ENCODE measurements around the gene B3GNT7. TPM values are rescaled to one million over a fixed set of nuclear protein-coding genes. Genes with fewer than 3 reads are reported as not detected.
A peak's percentile ranks its signal among the peaks of the same experiment; 100 is the strongest.

Gene B3GNT7
- total and polyA plus RNA-seq, 2 of the 8 experiments (the other 6 are each of a cell fraction or from before 2014, with no cell fraction given): 26.4 to 73.1 TPM

DNA sequence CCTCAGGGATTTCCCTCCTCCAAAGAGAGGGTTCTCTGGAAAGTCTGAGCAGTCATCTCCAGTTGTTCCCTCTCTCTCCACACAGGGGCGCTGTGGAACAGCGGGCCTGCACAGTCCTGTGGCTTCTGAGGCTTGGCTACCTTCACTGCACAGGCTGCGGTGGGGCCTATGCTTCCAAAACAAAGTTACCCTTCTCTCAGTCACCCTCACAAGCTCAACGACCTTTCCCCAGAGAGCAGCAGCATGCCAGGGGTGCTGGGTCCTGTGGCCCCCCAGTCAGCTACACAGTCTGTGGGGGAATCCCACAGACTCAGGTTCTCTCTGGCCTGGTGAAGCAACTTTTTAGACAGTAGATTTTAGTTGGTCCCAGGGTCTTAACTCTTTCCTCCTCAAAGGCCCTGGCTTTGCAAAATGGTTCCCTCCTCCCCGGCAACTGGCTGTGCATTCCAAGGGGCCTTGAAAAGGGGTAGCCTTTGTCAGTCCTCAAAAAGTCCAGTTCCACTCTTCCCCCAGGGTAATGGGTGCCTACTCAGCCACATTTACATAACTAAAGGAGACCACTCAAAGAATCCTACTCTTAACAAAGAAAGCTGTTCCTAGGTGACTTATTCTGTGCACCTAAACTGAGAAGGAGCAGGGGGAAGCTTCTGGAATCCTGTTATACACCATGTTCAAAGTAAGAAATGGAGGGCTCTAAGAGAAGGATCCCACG, 14.9 kb downstream of the B3GNT7 start (continued):
- no peak for TF ChIP-seq SP2 (IDR thresholded peaks at IDR 0.05; ENCODE audit: low read length)
- TF ChIP-seq CHD2 (IDR thresholded peaks at IDR 0.05; ENCODE audit: low read length): no peak; the same call in 1 of the 2 replicates
- no peak for TF ChIP-seq ATF2 (IDR thresholded peaks at IDR 0.05; ENCODE audit: low read length)
- no peak for TF ChIP-seq RXRA (IDR thresholded peaks at IDR 0.05; ENCODE audit: insufficient read depth, low read depth, low read length)
- no peak for TF ChIP-seq SIRT6 (IDR thresholded peaks at IDR 0.05; ENCODE audit: low read length)
- no peak for TF ChIP-seq EZH2 (IDR thresholded peaks at IDR 0.05; ENCODE audit: low read depth, low read length, severe bottlenecking)
- no peak for TF ChIP-seq RNF2 (IDR thresholded peaks at IDR 0.05; ENCODE audit: borderline replicate concordance, low read depth, low read length, missing control alignments, poor library complexity, severe bottlenecking)
- peak; percentile 66 to 88; a peak in 2 of 4 replicates for TF ChIP-seq HDAC2 (IDR thresholded peaks at IDR 0.05; ENCODE audit: borderline replicate concordance in 1 of 2, low read depth in 2 of 2, low read length in 2 of 2)
- TF ChIP-seq KDM1A (IDR thresholded peaks at IDR 0.05; ENCODE audit: borderline replicate concordance, low read length): peak; percentile 53; the same call in 1 of the 2 replicates
- TF ChIP-seq CBX5 (IDR thresholded peaks at IDR 0.05; ENCODE audit: low read depth, low read length): no peak
- no peak for TF ChIP-seq SIX5 (IDR thresholded peaks at IDR 0.05; ENCODE audit: low read depth, low read length)
- TF ChIP-seq SP4 (IDR thresholded peaks at IDR 0.05; ENCODE audit: low read length): no peak
- no peak for TF ChIP-seq KDM5A (IDR thresholded peaks at IDR 0.05; ENCODE audit: low read length)
- TF ChIP-seq KDM4A (IDR thresholded peaks at IDR 0.05; ENCODE audit: low read depth, low read length, severe bottlenecking): no peak
- peak; percentile 46; the same call in 1 of the 2 replicates for TF ChIP-seq YY1 (IDR thresholded peaks at IDR 0.05; ENCODE audit: low read depth, low read length)
- TF ChIP-seq ZNF274 (IDR thresholded peaks at IDR 0.05; ENCODE audit: borderline replicate concordance, extremely low read depth, low read length): no peak
- no peak for TF ChIP-seq SIN3A (conservative IDR thresholded peaks at IDR 0.05 in 1 of 2, IDR thresholded peaks at IDR 0.05 in 1 of 2; ENCODE audit: low read depth in 1 of 2, low read length in 2 of 2)
- TF ChIP-seq EGR1 (IDR thresholded peaks at IDR 0.05; ENCODE audit: borderline replicate concordance, low read depth, low read length): no peak
- peak; percentile 88 for TF ChIP-seq TEAD4 (IDR thresholded peaks at IDR 0.05; ENCODE audit: low read depth, low read length)
- 0 out of 2 replicates have a peak, but pooled peaks have one; percentile 15 for TF ChIP-seq POLR2AphosphoS5 (IDR thresholded peaks at IDR 0.05; ENCODE audit: low read depth, low read length)
- peak; percentile 10; the same call in 1 of the 2 replicates for TF ChIP-seq E2F6 (IDR thresholded peaks at IDR 0.05)
- TF ChIP-seq POU5F1 (IDR thresholded peaks at IDR 0.05; ENCODE audit: low read depth, low read length): peak; percentile 75; the same call in 1 of the 2 replicates
